C4-2B (cell line): ENCODE measurements around the gene RNF214.

Source experiments
- H3K27ac ChIP-seq: fragments of 450-650 bp; 2 replicates; pipeline ENCODE4 v1.5.1; 2017
- ZFX ChIP-seq: fragments of 450-650 bp; IDR thresholded peaks from 2 replicates; pipeline ENCODE4 v1.6.1; 2017
- TF ChIP-seq, protein P1 (sequence below): fragments of 450-650 bp; conservative IDR thresholded peaks from 2 replicates; pipeline ENCODE4 v1.5.1; 2017; ENCODE audit warnings: mild to moderate bottlenecking

RNF214 gene

DNA sequence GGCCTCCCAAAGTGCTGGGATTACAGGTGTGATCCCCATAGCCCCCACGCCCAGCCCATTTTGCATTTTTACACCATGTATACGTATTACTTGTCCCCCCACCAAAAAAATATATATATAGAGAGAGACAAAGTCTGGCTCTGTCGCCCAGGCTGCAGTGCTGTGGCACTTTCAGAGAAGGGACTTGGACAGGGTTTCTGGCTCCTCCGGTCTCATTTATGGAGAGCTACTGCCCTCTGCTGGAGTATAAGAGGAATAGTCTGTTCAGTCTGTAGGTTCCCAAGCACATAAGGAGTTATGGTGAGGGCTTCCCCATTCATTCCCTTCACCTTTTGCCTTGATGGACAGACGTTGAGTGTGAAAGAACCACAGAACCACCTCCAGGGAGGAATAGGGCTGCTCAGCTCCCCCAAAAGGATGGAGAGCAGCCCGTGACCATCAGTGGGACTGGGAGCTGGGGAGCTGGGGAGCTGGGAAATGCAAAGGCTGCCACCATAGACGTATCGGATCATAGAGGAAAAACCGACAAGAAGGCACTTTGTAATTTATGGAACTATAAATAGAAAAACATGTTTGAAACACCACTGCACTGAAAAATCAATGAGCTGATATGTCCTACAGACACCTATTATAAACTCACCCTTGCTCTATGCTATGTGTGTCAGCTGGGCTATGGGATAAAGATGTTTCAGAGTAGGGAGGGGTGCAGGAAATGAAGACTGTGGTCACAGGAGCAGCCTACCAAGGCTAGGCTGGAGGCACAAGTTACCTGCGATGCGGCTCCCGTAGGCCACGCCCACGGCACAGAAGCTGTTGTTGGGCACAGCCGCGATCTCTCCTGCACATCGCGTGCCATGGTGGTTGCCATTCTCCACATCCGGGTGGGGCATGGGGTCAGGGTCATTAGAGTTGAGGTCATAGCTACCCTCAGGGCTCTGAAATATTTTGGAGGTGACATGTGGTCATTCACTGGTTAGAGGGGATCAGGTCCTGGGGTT, 5.8 kb upstream of the RNF214 start:
- H3K27ac ChIP-seq: no peak overlapping the region
- TF ChIP-seq, protein P1, sequence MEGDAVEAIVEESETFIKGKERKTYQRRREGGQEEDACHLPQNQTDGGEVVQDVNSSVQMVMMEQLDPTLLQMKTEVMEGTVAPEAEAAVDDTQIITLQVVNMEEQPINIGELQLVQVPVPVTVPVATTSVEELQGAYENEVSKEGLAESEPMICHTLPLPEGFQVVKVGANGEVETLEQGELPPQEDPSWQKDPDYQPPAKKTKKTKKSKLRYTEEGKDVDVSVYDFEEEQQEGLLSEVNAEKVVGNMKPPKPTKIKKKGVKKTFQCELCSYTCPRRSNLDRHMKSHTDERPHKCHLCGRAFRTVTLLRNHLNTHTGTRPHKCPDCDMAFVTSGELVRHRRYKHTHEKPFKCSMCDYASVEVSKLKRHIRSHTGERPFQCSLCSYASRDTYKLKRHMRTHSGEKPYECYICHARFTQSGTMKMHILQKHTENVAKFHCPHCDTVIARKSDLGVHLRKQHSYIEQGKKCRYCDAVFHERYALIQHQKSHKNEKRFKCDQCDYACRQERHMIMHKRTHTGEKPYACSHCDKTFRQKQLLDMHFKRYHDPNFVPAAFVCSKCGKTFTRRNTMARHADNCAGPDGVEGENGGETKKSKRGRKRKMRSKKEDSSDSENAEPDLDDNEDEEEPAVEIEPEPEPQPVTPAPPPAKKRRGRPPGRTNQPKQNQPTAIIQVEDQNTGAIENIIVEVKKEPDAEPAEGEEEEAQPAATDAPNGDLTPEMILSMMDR: peak; percentile 86
- TF ChIP-seq ZFX: no peak

DNA sequence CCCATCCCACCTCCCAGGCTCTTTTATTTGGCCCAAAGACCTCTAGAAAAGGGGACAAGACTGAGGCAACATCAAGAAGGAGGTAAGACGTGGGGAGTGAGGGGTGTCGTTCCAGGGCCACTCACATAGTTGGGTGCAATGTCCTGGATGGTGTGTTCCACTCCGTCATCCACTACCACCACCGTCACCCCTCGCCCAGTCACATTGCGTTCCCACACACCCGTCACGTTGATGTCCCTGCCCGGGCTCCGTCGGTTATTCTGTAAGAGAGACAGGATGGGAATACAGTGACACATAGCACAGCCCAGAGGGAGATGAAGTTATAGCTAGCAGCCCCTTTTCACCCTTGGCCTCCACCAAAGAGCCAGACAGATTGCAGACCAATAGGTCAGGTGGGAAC, 4.4 kb upstream of the RNF214 start:
- TF ChIP-seq, protein P1: no peak
- TF ChIP-seq ZFX: no peak
- no peak overlapping the region for H3K27ac ChIP-seq

DNA sequence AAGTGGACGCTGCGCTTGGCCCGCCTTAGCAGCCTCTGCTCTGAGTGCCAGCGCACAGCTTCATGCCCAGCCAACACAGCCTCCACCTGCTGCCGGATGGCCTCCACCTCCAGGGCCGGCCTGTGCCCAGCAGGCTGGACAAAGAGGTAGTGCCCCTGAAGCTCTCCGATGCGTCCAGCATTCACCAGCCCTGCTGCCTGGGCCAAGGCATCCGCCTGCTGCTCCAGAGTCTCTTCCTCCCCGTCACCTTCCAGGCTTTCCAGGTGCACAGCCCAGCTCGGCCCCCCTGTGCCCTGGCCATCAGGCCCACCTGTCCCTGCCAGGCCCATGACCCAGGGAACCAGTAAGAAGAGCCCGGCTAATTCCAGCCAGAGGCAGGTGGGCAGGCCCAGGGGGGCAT, 3.1 kb upstream of the RNF214 start:
- TF ChIP-seq ZFX: no peak
- TF ChIP-seq, protein P1: no peak
- H3K27ac ChIP-seq: no peak overlapping the region; the same call in 1 of the 2 replicates

DNA sequence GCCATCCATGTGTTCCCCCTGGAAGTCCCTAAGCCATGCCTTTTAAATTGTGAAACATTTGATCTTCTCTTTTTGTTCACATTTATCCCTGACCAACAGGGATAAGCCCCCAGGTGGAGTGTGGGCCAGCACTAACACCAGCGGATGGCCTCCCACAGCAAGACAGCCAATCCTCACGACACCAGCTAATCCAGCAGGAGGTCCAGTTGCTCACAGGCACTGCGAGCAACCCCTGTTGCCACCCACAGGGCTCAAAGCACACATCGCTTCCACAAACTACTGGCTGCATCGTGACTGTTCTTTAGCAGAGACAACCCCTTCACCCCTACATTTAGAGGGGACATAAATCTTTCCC, 2.6 kb upstream of the RNF214 start:
- no peak for TF ChIP-seq ZFX
- TF ChIP-seq, protein P1: no peak
- H3K27ac ChIP-seq: no peak overlapping the region; the same call in 1 of the 2 replicates

DNA sequence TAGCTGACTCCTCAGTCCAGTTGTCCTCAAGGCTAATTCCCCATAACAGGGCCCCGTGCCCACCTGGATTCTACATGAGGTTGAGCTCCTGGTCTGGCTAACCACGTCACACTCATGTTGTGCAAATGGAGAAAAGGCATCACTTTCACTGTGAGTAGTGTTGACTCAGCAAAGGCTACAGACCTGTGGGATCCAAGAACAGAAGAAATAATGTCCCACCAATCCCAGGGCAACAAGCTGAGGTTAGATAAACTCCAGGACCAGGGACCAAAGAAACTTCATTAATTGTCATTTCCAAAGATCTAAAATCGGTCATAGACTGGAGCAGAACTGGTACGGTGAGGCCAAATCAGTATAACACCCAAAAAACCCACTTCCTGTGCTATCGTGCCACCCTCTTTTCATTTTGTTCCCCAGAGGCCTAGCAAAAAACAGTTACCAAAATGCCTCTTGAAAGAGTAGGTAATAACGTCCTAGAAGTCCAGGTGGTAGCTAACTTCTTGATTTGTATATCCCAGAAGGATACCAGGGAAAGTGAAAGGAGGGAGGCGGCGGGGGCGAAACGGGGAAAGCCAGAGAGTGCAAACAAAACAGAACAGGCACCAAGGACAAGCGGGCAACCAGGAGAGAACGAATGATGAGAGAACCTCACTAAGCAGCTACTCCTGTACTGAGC, 2.0 kb upstream of the RNF214 start:
- H3K27ac ChIP-seq: peak overlapping the region; percentile 89
- TF ChIP-seq ZFX: no peak
- TF ChIP-seq, protein P1: no peak

DNA sequence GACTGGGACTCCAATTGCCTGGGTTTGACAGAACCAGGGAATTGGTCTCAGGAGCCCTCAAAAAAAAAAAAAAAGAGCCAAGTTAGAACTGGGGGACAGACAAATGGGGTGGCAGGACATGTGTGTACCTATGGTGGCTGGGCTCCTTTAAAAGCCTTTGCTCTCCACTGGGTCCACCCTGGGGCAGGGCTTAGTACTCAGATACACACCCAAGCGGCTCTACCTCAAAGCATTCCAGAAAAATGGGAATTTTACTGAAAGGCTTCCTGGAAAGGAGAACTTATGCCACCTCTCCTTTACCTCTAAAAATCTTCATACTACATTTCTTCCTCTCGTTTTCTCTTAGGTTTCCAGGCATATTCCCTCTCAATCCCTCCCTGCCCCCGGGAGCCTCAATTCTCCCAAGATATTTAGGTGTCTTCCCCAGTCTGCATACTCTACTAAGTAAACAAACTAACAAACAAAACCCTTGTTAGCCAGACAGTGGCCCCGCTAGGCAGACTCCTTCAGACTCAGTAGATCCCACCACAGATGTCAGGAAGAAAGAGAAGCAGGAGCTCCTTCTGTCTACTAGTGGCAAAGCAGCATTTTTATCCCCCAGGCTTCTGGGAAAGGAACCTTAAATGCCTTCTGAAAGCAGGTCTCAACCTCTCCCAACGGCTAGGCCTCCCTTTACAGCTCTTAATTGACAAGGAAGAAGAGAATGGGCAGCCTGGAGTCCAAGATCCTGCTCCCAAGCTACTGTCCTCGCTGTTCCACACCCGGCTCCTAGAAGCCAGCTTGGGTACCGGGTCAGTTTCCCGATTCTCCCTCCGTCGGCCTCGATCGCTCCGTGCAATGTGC, 1.3 kb upstream of the RNF214 start:
- peak overlapping the region; percentile 89 for H3K27ac ChIP-seq

More for the DNA sequence above, 1.3 kb upstream of the RNF214 start:
- TF ChIP-seq, protein P1: no peak
- no peak for TF ChIP-seq ZFX
